Body of pancreas (tissue), 4 donors: ENCODE measurements around the gene ZNF341. TPM values are rescaled to one million over a fixed set of nuclear protein-coding genes. Genes with fewer than 3 reads are reported as not detected.

ENCODE experiments used
- ATAC-seq: fragments of 150-250 bp; one replicate; pipeline ENCODE4 v1.9.1; 2016
- DNase-seq, 4 donors: peaks; one replicate each; pipeline ENCODE4 v3.0.0-alpha.2; 2019
- H3K27ac ChIP-seq, 4 donors: fragments of 200-600 bp; sonication (generic); 1 replicate in 3 of 4; 2 replicates in 1 of 4; pipeline versions ENCODE4 v1.5.1 to v1.6.1; 2016 to 2019; ENCODE audit warnings: mild to moderate bottlenecking in 1 of 4, mixed read lengths in 1 of 4, moderate library complexity in 1 of 4
- H3K27me3 ChIP-seq, 2 donors: fragments of 200-600 bp; sonication (generic); one replicate each; pipeline ENCODE4 v1.6.0; 2016; ENCODE audit warnings: mild to moderate bottlenecking in 1 of 2
- H3K36me3 ChIP-seq, 2 donors: fragments of 200-600 bp; sonication (generic); replicated peaks in 1 of 2; 2 replicates each; pipeline ENCODE4 v1.5.1; 2016; ENCODE audit warnings: low read depth in 2 of 2; ENCODE audit not compliant: insufficient read depth in 1 of 2
- H3K4me1 ChIP-seq: fragments of 200-600 bp; sonication (generic); one replicate; pipeline ENCODE4 v1.6.0; 2016
- H3K4me3 ChIP-seq, 2 donors: fragments of 200-600 bp; sonication (generic); 1 replicate in 1 of 2; 2 replicates in 1 of 2; pipeline ENCODE4 v1.5.1; 2016 to 2019
- H3K9me3 ChIP-seq, 3 donors: fragments of 200-600 bp; sonication (generic); 1 replicate in 2 of 3; 2 replicates in 1 of 3; pipeline ENCODE4 v1.5.1; 2016
- POLR2A ChIP-seq, 3 donors: fragments of 450-650 bp; IDR thresholded peaks; one replicate each; pipeline ENCODE4 v1.6.1; 2016; ENCODE audit warnings: antibody characterized with exemption in 3 of 3, mild to moderate bottlenecking in 2 of 3
- WGBS, 2 donors: methylation state at CpG; one replicate each; pipeline ENCODE4 v1.1.5; 2017; 5-methylcytosine and 5-hydroxymethylcytosine counted together
- intact Hi-C: fragments of 100-400 bp; cut with DNase I; formaldehyde crosslinking; loops from one replicate; pipeline ENCODE4 v1.15.1; 2023
- total RNA-seq, 2 donors: library from RNA; depleted of rRNA; stranded (reverse); fragments of >200 nt; gene quantifications; one replicate each; pipeline ENCODE4 v1.1.0, GENCODE V29; 2016
- TF ChIP-seq, protein P1 (sequence below), 7 experiments: fragments of 450-650 bp in 4 of 7; fragments of 200-600 bp in 3 of 7; sonication (generic) in 3 of 7; IDR thresholded peaks; one replicate each; pipeline ENCODE4 v1.5.1; 2016 to 2019; ENCODE audit warnings: antibody characterized with exemption in 7 of 7

The ZNF341 gene
- total RNA-seq, 2 donors from 2014 or later = 0.33 to 0.78 TPM

- DNase-seq (peak in 1 of 4 donors; percentile 39), ATAC-seq (peak; percentile 11)
- 86 to 88% methylated on average over 3 of the region's 3 CpGs for WGBS, 2 donors
- H3K4me1 ChIP-seq = peaks cover 66% of the 10 kb centered on the region
- no peaks in the 10 kb centered on the region for H3K36me3 ChIP-seq
- no peak overlapping the region for H3K4me3 ChIP-seq
- peak overlapping the region in 3 of 4 donors; percentile 29 to 52 (median 45) for H3K27ac ChIP-seq
- TF ChIP-seq, protein P1, sequence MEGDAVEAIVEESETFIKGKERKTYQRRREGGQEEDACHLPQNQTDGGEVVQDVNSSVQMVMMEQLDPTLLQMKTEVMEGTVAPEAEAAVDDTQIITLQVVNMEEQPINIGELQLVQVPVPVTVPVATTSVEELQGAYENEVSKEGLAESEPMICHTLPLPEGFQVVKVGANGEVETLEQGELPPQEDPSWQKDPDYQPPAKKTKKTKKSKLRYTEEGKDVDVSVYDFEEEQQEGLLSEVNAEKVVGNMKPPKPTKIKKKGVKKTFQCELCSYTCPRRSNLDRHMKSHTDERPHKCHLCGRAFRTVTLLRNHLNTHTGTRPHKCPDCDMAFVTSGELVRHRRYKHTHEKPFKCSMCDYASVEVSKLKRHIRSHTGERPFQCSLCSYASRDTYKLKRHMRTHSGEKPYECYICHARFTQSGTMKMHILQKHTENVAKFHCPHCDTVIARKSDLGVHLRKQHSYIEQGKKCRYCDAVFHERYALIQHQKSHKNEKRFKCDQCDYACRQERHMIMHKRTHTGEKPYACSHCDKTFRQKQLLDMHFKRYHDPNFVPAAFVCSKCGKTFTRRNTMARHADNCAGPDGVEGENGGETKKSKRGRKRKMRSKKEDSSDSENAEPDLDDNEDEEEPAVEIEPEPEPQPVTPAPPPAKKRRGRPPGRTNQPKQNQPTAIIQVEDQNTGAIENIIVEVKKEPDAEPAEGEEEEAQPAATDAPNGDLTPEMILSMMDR (IDR thresholded peaks at IDR 0.05) = no peak
- no peak for TF ChIP-seq POLR2A (IDR thresholded peaks at IDR 0.05)
- intact Hi-C loops = no loop called here
- H3K27me3 ChIP-seq = no peaks in the 10 kb centered on the region
- no peaks in the 10 kb centered on the region for H3K9me3 ChIP-seq
Measured at GRCh38 chr20:33825340-33826269, 93.8 kb downstream of the ZNF341 start.

GRCh38 chr20:33826270-33826897, 94.6 kb downstream of the ZNF341 start:
- no peak overlapping the region for H3K4me3 ChIP-seq
- DNase-seq (peak; percentile 31 to 70 (median 46)), ATAC-seq (peak; percentile 78)
- H3K4me1 ChIP-seq = peaks cover 74% of the 10 kb centered on the region
- no peaks in the 10 kb centered on the region for H3K36me3 ChIP-seq
- no peaks in the 10 kb centered on the region for H3K27me3 ChIP-seq
- TF ChIP-seq POLR2A (IDR thresholded peaks at IDR 0.05) = no peak
- TF ChIP-seq, protein P1 (IDR thresholded peaks at IDR 0.05) = no peak
- intact Hi-C loops = no loop called here
- peak overlapping the region; percentile 20 to 52 (median 37) for H3K27ac ChIP-seq
- WGBS, 2 donors = 67 to 68% methylated on average over 5 of the region's 5 CpGs
- H3K9me3 ChIP-seq = no peaks in the 10 kb centered on the region

DNA sequence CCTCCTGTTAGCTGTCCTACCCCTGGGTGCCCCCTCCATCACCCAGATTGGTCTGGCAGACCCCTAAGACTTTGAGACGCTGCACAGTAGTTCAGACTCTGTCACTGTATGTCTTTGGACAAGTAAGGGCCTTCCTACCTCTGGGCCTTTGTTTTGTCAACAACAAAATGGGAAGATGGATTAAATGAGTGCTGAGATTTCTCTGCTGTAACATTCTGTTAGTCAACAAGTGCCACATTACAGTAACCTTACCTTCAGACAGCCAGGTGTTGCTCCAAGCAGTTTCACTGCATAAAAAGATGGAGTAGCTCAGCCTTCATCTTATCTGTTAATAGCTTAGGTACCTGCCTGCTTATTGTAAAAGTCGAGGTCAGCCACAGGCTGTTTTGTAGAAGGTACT, 95.3 kb downstream of the ZNF341 start:
- Histone ChIP-seq H3K36me3 (no peaks in the 10 kb centered on the region), H3K9me3 (no peaks in the 10 kb centered on the region), H3K4me1 (peaks cover 81% of the 10 kb centered on the region), H3K27ac (peak overlapping the region; percentile 20 to 52 (median 37)), H3K4me3 (no peak overlapping the region), H3K27me3 (no peaks in the 10 kb centered on the region)
- no peak for TF ChIP-seq POLR2A (IDR thresholded peaks at IDR 0.05)
- TF ChIP-seq, protein P1 (IDR thresholded peaks at IDR 0.05) = no peak
- intact Hi-C loops = no loop called here
- no peak for DNase-seq
- 61 to 63% methylated on average over 2 of the region's 2 CpGs for WGBS, 2 donors
- no peak for ATAC-seq

DNA sequence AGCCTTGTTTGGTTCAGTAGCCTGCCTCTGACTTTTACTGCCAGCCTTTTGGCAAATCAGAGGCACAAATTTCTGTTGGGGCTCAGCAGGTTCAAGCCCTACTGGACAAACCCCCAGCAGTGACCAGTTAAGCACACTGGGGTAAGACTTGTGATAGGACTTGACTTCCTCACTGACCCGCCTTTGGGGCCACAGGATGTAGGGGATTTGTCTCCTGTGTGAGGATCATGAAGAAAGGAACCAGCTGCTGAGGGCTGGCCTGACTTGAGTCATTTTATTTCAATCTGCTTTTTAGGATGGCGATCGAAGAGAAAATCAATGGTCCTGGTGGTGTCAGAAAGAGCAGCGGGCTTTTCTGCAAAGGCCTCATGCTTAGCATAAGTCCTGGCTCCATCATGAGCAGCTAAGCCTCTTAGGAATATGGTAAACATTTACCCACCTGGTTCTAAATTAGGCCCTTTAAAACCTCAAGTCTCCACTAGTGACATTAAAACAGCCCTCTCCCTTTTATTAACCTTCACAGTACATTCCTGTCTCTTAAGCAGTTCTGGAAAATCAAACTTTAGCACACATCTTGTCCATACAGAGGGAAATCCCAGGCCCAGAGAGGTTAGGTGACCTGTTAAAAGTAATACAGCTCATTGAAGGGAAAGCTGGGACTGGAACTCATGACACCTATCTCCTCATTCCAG, 96.0 kb downstream of the ZNF341 start:
- 82 to 89% methylated on average over 4 of the region's 4 CpGs for WGBS, 2 donors
- Histone ChIP-seq H3K4me3 (no peak overlapping the region), H3K27me3 (no peaks in the 10 kb centered on the region), H3K9me3 (no peaks in the 10 kb centered on the region), H3K4me1 (peaks cover 86% of the 10 kb centered on the region), H3K36me3 (no peaks in the 10 kb centered on the region), H3K27ac (peak overlapping the region; percentile 29 to 52 (median 39))
- intact Hi-C loops = no loop called here
- TF ChIP-seq, protein P1 (IDR thresholded peaks at IDR 0.05) = no peak
- TF ChIP-seq POLR2A (IDR thresholded peaks at IDR 0.05) = no peak
- ATAC-seq = no peak
- no peak for DNase-seq
